Activated naive CD4-positive, alpha-beta T cell treated with anti-CD3 and anti-CD28 coated beads for 36 hours (primary cell): ENCODE results near the gene KDM4C. TPM values are rescaled to one million over a fixed set of nuclear protein-coding genes. Genes with fewer than 3 reads are reported as not detected.
A peak's percentile ranks its signal among the peaks of the same experiment; 100 is the strongest.

ENCODE experiments used
- CTCF ChIA-PET: fragments of 350-600 bp; sonication (Branson Sonifier 250); formaldehyde crosslinking; loops from one replicate; lab custom pipeline; 2021; ENCODE audit warnings: antibody characterized with exemption; lab: Charles Lee
- DNase-seq: peaks from one replicate; pipeline ENCODE4 v3.0.0-alpha.2; 2020
- H3K27ac Mint-ChIP-seq: one replicate; pipeline ENCODE4 v1.8.0; 2021; ENCODE audit warnings: mild to moderate bottlenecking, mixed read lengths
- H3K27me3 Mint-ChIP-seq: one replicate; pipeline ENCODE4 v1.8.0; 2021; ENCODE audit warnings: low read depth, mixed read lengths
- H3K36me3 Mint-ChIP-seq: one replicate; pipeline ENCODE4 v1.8.0; 2021; ENCODE audit warnings: low read depth, mixed read lengths
- H3K4me1 Mint-ChIP-seq: one replicate; pipeline ENCODE4 v1.8.0; 2021; ENCODE audit warnings: low read depth, mixed read lengths
- H3K4me3 Mint-ChIP-seq: one replicate; pipeline ENCODE4 v1.8.0; 2021; ENCODE audit warnings: mild to moderate bottlenecking, moderate library complexity, mixed read lengths
- H3K9me3 Mint-ChIP-seq: one replicate; pipeline ENCODE4 v1.8.0; 2021; ENCODE audit warnings: mixed read lengths
- intact Hi-C: fragments of 100-400 bp; cut with micrococcal nuclease; formaldehyde crosslinking; loops from one replicate; pipeline ENCODE4 v1.15.1; 2023
- total RNA-seq, 2 experiments: library from RNA; stranded (reverse); gene quantifications; one replicate each; pipeline ENCODE4 v1.2.3, GENCODE V29; 2021

Gene KDM4C
- total RNA-seq, 2 experiments from 2014 or later: 27.4 to 28.9 TPM

- CTCF ChIA-PET: interaction anchor here (0.6 kb wide), 1 partner anchor 458 kb away, joined by 3 read pairs; no protein-coding TSS in a partner anchor
- H3K9me3 Mint-ChIP-seq: no peaks in the 10 kb centered on the region
- peaks cover 27% of the 10 kb centered on the region for H3K36me3 Mint-ChIP-seq
- peak; percentile 8 for DNase-seq
- no peak overlapping the region for H3K27ac Mint-ChIP-seq
- peaks cover 39% of the 10 kb centered on the region for H3K4me1 Mint-ChIP-seq
- H3K27me3 Mint-ChIP-seq: no peaks in the 10 kb centered on the region
- intact Hi-C loops: no loop called here
- H3K4me3 Mint-ChIP-seq: no peak overlapping the region
These were observed 392.5 kb downstream of the KDM4C start for GRCh38 chr9:7150153-7150890.

GRCh38 chr9:7153134-7153533, 395.4 kb downstream of the KDM4C start:
- Mint-ChIP-seq H3K27ac (no peak overlapping the region), H3K9me3 (peaks cover 2% of the 10 kb centered on the region), H3K36me3 (peaks cover 36% of the 10 kb centered on the region), H3K4me1 (peaks cover 24% of the 10 kb centered on the region), H3K27me3 (no peaks in the 10 kb centered on the region), H3K4me3 (no peak overlapping the region)
- DNase-seq: no peak
- intact Hi-C loops: no loop called here
- CTCF ChIA-PET: no interaction called here

GRCh38 chr9:7153566-7153965, 395.8 kb downstream of the KDM4C start:
- no peak for DNase-seq
- peaks cover 2% of the 10 kb centered on the region for H3K9me3 Mint-ChIP-seq
- no peak overlapping the region for H3K4me3 Mint-ChIP-seq
- H3K4me1 Mint-ChIP-seq: peaks cover 21% of the 10 kb centered on the region
- intact Hi-C loops: no loop called here
- H3K36me3 Mint-ChIP-seq: peaks cover 40% of the 10 kb centered on the region
- CTCF ChIA-PET: interaction anchor here (1.3 kb wide), 1 partner anchor 32 kb away, joined by 4 read pairs; no protein-coding TSS in a partner anchor
- H3K27me3 Mint-ChIP-seq: no peaks in the 10 kb centered on the region
- no peak overlapping the region for H3K27ac Mint-ChIP-seq

GRCh38 chr9:7154003-7154619, 396.3 kb downstream of the KDM4C start:
- DNase-seq: no peak
- H3K27me3 Mint-ChIP-seq: no peaks in the 10 kb centered on the region
- H3K36me3 Mint-ChIP-seq: peaks cover 42% of the 10 kb centered on the region
- CTCF ChIA-PET: interaction anchor here (1.3 kb wide), 1 partner anchor 31 kb away, joined by 4 read pairs; no protein-coding TSS in a partner anchor
- H3K9me3 Mint-ChIP-seq: peaks cover 2% of the 10 kb centered on the region
- H3K4me3 Mint-ChIP-seq: no peak overlapping the region
- peaks cover 18% of the 10 kb centered on the region for H3K4me1 Mint-ChIP-seq
- H3K27ac Mint-ChIP-seq: no peak overlapping the region
- intact Hi-C loops: no loop called here

- H3K4me3 Mint-ChIP-seq: no peak overlapping the region
- H3K27ac Mint-ChIP-seq: no peak overlapping the region
- H3K4me1 Mint-ChIP-seq: peaks cover 14% of the 10 kb centered on the region
- no peaks in the 10 kb centered on the region for H3K27me3 Mint-ChIP-seq
- CTCF ChIA-PET: interaction anchor here (1.3 kb wide), 1 partner anchor 31 kb away, joined by 4 read pairs; no protein-coding TSS in a partner anchor
- intact Hi-C loops: no loop called here
- DNase-seq: no peak
- H3K36me3 Mint-ChIP-seq: peaks cover 42% of the 10 kb centered on the region
- peaks cover 2% of the 10 kb centered on the region for H3K9me3 Mint-ChIP-seq
These were observed 396.9 kb downstream of the KDM4C start for GRCh38 chr9:7154650-7155049.

GRCh38 chr9:7161469-7161868, 403.7 kb downstream of the KDM4C start:
- CTCF ChIA-PET: no interaction called here
- Mint-ChIP-seq H3K27ac (no peak overlapping the region), H3K27me3 (no peaks in the 10 kb centered on the region), H3K36me3 (peaks cover 27% of the 10 kb centered on the region), H3K9me3 (no peaks in the 10 kb centered on the region), H3K4me3 (no peak overlapping the region), H3K4me1 (peaks cover 2% of the 10 kb centered on the region)
- intact Hi-C loops: no loop called here
- no peak for DNase-seq

GRCh38 chr9:7163932-7164331, 406.2 kb downstream of the KDM4C start:
- Mint-ChIP-seq H3K9me3 (no peaks in the 10 kb centered on the region), H3K36me3 (peaks cover 19% of the 10 kb centered on the region), H3K27ac (no peak overlapping the region), H3K27me3 (no peaks in the 10 kb centered on the region), H3K4me1 (no peaks in the 10 kb centered on the region), H3K4me3 (no peak overlapping the region)
- DNase-seq: no peak
- intact Hi-C loops: no loop called here
- CTCF ChIA-PET: no interaction called here

- CTCF ChIA-PET: no interaction called here
- Mint-ChIP-seq H3K27me3 (no peaks in the 10 kb centered on the region), H3K9me3 (no peaks in the 10 kb centered on the region), H3K4me3 (no peak overlapping the region), H3K27ac (no peak overlapping the region), H3K36me3 (peaks cover 21% of the 10 kb centered on the region), H3K4me1 (no peaks in the 10 kb centered on the region)
- intact Hi-C loops: no loop called here
- DNase-seq: no peak
These were observed 406.9 kb downstream of the KDM4C start for GRCh38 chr9:7164440-7165330.

GRCh38 chr9:7165331-7165975, 407.7 kb downstream of the KDM4C start:
- intact Hi-C loops: no loop called here
- no peak overlapping the region for H3K4me3 Mint-ChIP-seq
- peaks cover 28% of the 10 kb centered on the region for H3K36me3 Mint-ChIP-seq
- no peaks in the 10 kb centered on the region for H3K4me1 Mint-ChIP-seq
- no peak overlapping the region for H3K27ac Mint-ChIP-seq
- CTCF ChIA-PET: interaction anchor here (0.6 kb wide), 1 partner anchor 376 kb away, joined by 5 read pairs; no protein-coding TSS in a partner anchor
- no peaks in the 10 kb centered on the region for H3K27me3 Mint-ChIP-seq
- no peak for DNase-seq
- no peaks in the 10 kb centered on the region for H3K9me3 Mint-ChIP-seq

- no peaks in the 10 kb centered on the region for H3K27me3 Mint-ChIP-seq
- H3K4me1 Mint-ChIP-seq: no peaks in the 10 kb centered on the region
- intact Hi-C loops: no loop called here
- no peaks in the 10 kb centered on the region for H3K9me3 Mint-ChIP-seq
- peaks cover 28% of the 10 kb centered on the region for H3K36me3 Mint-ChIP-seq
- H3K4me3 Mint-ChIP-seq: no peak overlapping the region
- no peak for DNase-seq
- no peak overlapping the region for H3K27ac Mint-ChIP-seq
- CTCF ChIA-PET: interaction anchor here (0.6 kb wide), 1 partner anchor 377 kb away, joined by 5 read pairs; no protein-coding TSS in a partner anchor
These were observed 408.3 kb downstream of the KDM4C start for GRCh38 chr9:7166074-7166473.

GRCh38 chr9:7169717-7170389, 412.1 kb downstream of the KDM4C start:
- Mint-ChIP-seq H3K27ac (no peak overlapping the region), H3K27me3 (no peaks in the 10 kb centered on the region), H3K36me3 (peaks cover 53% of the 10 kb centered on the region), H3K9me3 (no peaks in the 10 kb centered on the region), H3K4me3 (no peak overlapping the region), H3K4me1 (peaks cover 2% of the 10 kb centered on the region)
- CTCF ChIA-PET: no interaction called here
- intact Hi-C loops: no loop called here
- no peak for DNase-seq
